Lung microvascular endothelial cell (primary cell): ENCODE results near the gene RAP1GAP2. TPM values are rescaled to one million over a fixed set of nuclear protein-coding genes. Genes with fewer than 3 reads are reported as not detected.
"Not testable (repeated sequence)": the region's sequence is repeated elsewhere in the genome, so short reads cannot be mapped to it uniquely, and the experiment has no call there.

Source experiments
- DNase-seq, 2 donors: peaks; one replicate each; pipeline versions ENCODE4 v3.0.0 to v3.0.0-alpha.2; 2010; ENCODE audit warnings: low read depth in 2 of 2
- total RNA-seq: library from RNA; depleted of rRNA; stranded (reverse); fragments of >200 nt; gene quantifications from 2 replicates; pipeline ENCODE4 v1.2.1, GENCODE V29; 2014

The RAP1GAP2 gene
- total RNA-seq, 1 donor from 2014 or later = 1.2 TPM

GRCh38 chr17:2785376-2785775, 10.9 kb upstream of the RAP1GAP2 start:
- not testable (repeated sequence) for DNase-seq

GRCh38 chr17:2786176-2786881, 9.9 kb upstream of the RAP1GAP2 start:
- DNase-seq = peak; percentile 64 to 71

GRCh38 chr17:2789700-2790099, 6.5 kb upstream of the RAP1GAP2 start:
- DNase-seq = no peak

GRCh38 chr17:2792366-2793169, 3.7 kb upstream of the RAP1GAP2 start:
- no peak for DNase-seq

DNA sequence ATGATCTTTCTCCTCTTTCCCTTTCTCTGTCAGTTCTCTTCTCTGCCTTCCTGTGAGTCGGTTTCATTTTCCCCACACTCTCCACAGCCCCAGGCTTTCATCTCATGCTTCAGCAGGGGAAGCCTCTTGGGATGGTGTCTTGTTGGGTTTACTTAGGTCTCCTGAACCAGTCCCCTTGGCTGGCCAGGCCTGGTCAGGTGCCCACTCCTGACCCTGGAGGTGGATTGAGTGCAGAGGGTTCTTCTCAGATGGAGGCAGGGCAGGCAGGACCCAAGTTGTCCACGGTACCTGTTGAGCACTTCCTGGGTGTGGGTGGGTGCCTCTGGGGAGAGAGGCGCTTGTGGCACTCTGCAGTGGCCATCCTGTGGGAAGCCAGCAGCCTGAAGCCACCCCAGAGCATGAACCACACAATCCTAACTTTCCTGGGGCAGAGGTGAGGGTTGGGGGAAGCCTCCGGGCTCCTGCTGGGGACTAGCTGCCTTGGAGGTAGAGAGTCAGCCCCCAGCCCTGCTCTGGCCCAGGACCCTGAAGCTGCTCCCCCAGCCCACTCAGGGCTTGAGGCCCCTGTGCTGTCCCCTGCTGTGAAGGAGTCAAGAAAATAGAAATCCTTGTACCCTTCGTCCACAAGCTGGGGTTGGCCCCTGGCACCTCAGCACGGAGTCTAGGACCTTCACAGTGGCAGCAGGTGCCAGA, 2.0 kb upstream of the RAP1GAP2 start:
- DNase-seq = no peak

DNA sequence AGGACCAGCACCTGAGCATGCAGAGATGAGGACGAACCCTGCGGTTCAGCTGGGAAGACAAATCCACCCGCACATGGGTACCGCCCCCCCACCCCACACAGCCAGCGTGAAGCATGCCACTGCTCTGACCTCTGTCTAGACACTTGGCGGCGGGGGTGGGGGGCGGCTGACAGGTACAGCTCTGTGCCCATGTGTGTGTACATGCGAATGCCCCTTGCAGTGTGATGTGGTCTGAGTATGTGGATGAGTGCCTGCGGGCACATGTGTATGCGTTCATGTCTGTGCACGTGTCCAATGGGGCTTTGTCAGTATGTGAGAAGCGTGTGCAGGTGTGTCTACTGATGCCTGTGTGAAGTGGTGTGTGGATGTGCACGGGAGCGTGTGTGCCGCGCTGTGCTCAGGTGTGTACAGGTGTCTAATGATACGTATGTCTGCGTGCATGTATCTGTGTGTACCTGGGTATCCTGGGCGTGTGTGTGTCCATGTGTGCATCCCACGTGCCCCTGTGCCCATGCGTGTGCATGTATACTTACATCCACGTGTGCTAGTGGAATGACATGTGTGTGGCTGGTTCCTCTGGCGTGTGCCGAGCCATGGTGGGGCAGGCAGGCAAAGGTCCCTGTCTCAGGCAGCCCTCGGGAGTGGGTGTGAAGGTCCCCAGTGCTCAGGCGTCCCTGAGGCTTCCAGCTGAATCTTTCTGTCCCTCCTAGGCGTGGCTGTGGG, 636 bp upstream of the RAP1GAP2 start:
- DNase-seq = no peak

- DNase-seq = no peak
Measured at GRCh38 chr17:2797226-2797625, 988 bp downstream of the RAP1GAP2 start.

DNA sequence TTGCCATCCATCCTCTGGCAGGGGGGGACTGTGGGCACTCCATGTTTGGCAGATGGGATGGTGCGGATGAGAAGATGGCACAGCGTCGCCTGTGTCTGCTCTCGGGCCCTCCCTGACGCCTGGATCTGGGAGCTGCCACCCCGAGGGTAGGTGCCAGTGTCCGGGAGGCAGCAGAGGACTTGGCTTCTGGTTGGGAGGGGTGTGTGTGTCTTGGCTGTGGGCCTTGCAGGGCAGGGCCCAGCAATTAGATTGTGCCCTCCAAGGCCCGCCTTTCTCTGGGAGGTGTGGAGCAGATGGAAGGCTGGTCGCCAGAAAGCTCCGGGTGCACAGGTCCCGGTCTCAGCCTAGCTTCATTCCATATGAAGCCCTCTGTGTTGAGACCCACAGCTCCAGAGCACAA, 1.4 kb downstream of the RAP1GAP2 start:
- DNase-seq = no peak

DNA sequence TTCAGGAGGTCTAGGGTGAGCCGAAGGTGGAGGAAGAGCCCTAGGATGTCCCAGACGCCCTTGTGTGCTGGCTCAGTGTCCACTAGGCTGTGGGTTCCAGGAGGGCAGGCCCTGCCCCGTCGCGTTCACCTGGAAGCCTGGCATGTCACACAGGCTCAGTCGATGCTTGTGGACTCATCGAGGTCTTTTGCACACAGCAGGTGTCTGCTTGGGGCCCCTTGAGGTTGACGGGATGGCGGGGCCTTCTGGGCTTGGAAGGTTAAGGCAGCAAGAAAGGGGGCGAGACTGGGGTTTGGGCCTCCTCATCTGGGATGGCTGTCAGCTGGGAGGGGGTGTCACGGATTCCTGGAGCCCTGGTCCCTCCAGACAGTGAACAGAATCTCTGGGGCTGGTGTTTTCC, 1.9 kb downstream of the RAP1GAP2 start:
- DNase-seq = no peak

- DNase-seq = no peak
Measured at GRCh38 chr17:2798678-2799077, 2.4 kb downstream of the RAP1GAP2 start.

- DNase-seq = no peak
Measured at GRCh38 chr17:2799653-2800052, 3.4 kb downstream of the RAP1GAP2 start.

DNA sequence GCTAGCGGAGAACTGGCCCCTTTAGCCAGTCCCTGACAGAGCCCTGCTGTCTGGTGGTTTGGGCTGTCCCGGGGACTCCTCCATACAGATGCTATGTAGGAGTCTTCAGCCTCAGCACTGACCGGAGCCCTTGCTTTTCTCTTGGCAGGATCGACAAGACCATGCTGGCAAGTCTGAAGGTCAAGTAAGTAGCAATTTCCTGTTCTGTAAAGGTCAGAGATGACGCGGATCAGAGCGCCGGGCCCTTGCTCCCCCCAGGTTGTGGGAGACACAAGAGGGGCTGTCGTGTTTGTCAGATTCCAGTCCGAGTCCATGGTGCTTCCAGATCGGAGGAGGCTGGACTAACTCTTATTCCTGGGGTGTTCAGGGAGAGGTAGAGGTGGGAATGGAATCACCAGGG, 4.1 kb downstream of the RAP1GAP2 start:
- DNase-seq = no peak

- no peak for DNase-seq
Measured at GRCh38 chr17:2801841-2802240, 5.6 kb downstream of the RAP1GAP2 start.

- DNase-seq = no peak
Measured at GRCh38 chr17:2802574-2802973, 6.3 kb downstream of the RAP1GAP2 start.

DNA sequence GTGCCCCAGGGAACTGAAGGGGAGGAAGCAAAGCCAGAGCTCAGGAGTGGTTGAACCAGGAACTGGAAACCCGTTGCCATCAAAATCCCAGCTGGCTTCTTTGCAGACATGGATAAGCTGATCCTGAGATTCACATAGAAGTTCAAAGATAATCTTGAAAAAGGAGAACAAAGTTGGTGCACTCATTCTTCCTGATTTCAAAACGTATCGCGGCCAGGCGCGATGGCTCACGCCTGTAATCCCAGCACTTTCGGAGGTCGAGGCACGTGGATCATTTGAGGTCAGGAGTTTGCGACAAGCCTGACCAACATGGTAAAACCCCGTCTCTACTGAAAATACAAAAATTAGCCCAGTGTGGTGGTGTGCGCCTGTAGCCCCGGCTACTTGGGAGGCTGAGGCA, 7.1 kb downstream of the RAP1GAP2 start:
- DNase-seq = no peak

DNA sequence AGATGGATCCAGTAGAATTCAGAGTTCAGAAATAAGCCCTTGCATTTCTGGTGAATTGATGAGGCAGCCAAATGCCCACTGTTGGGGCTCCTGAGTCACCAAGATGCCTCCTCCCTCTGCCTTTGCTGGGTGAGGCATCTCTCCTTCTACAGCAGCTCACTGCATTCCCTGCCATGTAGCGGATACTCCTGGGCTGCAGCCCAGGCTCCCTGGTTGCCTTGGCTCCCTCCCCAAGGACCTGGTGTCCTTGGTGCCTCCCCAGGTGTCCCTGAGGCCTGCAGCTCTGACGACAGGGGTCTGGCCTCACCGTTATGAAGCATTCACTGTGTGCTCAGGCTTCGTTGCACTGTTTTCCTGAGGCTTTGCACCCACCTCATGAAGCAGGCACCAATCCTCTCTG, 7.7 kb downstream of the RAP1GAP2 start:
- DNase-seq = no peak

- DNase-seq = no peak
Measured at GRCh38 chr17:2804912-2805311, 8.7 kb downstream of the RAP1GAP2 start.

DNA sequence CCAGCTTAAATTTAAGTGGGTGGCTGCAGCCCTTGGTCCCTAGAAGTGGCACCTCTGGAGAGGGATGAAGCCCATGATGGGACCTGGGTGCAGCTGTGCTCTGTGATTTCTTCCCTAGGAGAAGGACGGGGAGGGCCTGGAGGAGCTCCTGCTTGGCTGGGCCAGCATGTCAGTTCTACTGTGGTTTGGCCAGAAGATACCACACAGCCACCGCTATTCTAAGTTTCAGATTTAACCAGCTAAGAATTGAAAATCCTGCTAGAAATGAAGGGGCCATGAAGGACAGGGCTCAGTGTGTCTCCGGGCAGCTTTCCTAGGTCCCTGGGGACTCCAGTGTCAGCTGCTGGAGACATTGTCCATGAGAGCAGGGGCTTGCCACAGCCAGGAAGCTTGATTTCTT, 9.7 kb downstream of the RAP1GAP2 start:
- DNase-seq = no peak

DNA sequence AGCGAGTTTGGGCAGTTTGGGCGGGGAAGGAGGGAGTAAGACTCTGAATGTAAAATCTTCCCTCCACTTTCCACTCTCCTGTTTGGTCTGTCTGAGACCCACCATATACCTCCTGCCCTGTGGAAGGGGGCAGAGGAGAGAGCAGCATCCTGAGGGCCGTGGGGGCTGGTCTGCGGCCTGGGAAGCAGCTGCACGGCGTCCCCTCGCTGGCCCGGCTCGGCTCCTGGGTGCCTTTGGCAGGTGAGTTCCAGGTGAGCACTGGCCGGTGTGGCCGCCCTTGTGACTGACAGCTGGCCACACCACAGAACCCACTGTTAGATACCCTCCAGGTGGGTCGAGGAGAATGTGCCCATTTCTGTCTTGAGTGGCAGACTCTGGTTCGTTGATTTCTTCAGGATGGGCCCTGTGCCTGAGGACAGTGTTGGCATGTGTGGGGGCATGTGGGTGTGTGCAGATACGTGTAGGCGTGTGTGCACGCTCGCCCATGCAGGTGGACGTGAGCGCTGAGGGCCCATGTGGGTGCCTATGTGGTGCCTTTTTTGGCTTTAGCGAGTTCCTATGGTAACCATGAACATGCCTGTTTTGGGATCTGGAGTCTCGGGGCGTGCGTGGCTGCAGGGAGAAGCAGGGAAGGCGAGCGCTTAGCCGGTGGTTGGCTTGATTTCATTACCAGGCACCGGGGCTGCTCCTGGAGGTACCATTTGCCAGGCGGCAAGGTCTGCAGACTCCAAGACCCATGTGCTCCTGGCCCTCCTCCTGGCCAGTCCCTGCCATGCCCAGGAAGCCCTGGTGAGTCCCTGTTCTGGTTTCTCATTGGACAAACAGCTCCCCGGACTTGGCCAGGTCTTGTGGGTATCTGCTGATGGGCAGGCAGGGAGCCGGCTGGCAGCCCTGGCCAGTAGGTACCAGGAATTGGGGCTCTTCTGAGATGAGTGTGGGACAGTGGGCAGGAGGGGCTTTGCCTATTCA, 12.4 kb downstream of the RAP1GAP2 start:
- DNase-seq = no peak

DNA sequence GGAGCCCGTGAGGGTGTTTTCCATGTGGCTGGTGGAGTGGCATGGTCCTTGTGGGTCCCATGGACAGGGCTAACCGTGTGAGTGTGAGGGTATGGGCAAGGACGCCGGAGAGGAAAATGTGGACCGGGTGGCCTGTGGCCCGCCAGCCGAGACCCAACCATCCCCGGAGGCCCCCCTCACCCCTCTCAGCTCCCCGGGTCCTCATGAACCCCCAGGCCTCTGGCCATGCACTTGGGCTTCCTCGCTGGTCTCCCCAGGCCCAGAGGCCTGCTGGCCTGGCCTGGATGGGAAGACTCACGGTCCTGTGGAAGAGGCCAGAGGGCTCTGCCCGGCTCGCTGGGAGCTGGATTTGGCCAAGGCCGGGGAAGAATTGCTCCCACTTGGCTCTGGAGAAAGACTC, 13.1 kb downstream of the RAP1GAP2 start:
- no peak for DNase-seq

DNA sequence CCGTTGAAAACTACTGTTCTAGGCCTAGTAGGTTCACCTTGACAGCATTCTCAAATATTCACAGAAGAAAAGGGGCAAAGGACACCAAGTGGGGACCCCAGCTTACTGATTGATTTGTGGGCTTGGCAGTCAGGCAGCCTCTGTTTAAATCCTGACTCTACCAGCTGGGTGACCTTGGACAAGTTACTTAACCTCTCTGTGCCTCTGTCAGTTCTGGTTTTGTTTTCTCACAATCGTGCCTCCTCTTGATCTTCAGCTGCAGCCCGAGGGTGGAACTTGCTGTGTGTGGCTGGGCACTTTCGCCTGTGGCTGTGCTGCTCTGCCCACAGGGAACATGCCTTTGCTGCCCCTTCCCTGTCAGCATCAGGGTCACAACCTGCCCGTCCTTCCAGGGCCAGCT, 17.8 kb downstream of the RAP1GAP2 start:
- no peak for DNase-seq
